ENCODE data around the gene SH3BGRL3.
"Not testable (repeated sequence)": the region's sequence is repeated elsewhere in the genome, so short reads cannot be mapped to it uniquely, and the experiment has no call there.

Gene SH3BGRL3

GRCh38 chr1:26321315-26322041 is 41.6 kb downstream of the SH3BGRL3 start:
- whole genome bisulfite sequencing: 44% methylated on average over 15 of the region's 16 CpGs
- Histone ChIP-seq H3K9ac (ENCODE audit: low read depth, low read length) (no peak overlapping the region), H3K9me3 (ENCODE audit: insufficient read depth, low read depth, low read length) (no peaks in the 10 kb centered on the region), H3K36me3 (ENCODE audit: insufficient read depth, low read length) (peaks cover 37% of the 10 kb centered on the region), H3K4me1 (ENCODE audit: insufficient read depth, low read length) (peaks cover 9% of the 10 kb centered on the region), H3K27ac (ENCODE audit: low read depth, low read length) (no peak overlapping the region), H3K27me3 (ENCODE audit: insufficient read depth, low read length) (no peaks in the 10 kb centered on the region), H3K4me3 (ENCODE audit: low read length) (no peak overlapping the region)

- no peak overlapping the region for H3K9ac ChIP-seq (ENCODE audit: low read depth, low read length)
- no peaks in the 10 kb centered on the region for H3K27me3 ChIP-seq (ENCODE audit: insufficient read depth, low read length)
- no peak overlapping the region for H3K4me3 ChIP-seq (ENCODE audit: low read length)
- peaks cover 41% of the 10 kb centered on the region for H3K36me3 ChIP-seq (ENCODE audit: insufficient read depth, low read length)
- no peak overlapping the region for H3K27ac ChIP-seq (ENCODE audit: low read depth, low read length)
- WGBS: 88% methylated on average over 10 of the region's 10 CpGs
- H3K9me3 ChIP-seq (ENCODE audit: insufficient read depth, low read depth, low read length): no peaks in the 10 kb centered on the region
- H3K4me1 ChIP-seq (ENCODE audit: insufficient read depth, low read length): peaks cover 9% of the 10 kb centered on the region
Observed at GRCh38 chr1:26322042-26322331, 42.1 kb downstream of the SH3BGRL3 start.

- Histone ChIP-seq H3K27me3 (ENCODE audit: insufficient read depth, low read length) (no peaks in the 10 kb centered on the region), H3K27ac (ENCODE audit: low read depth, low read length) (no peak overlapping the region), H3K4me3 (ENCODE audit: low read length) (no peak overlapping the region), H3K9ac (ENCODE audit: low read depth, low read length) (no peak overlapping the region), H3K4me1 (ENCODE audit: insufficient read depth, low read length) (no peaks in the 10 kb centered on the region), H3K36me3 (ENCODE audit: insufficient read depth, low read length) (peaks cover 41% of the 10 kb centered on the region), H3K9me3 (ENCODE audit: insufficient read depth, low read depth, low read length) (no peaks in the 10 kb centered on the region)
- 95% methylated on average over 2 of the region's 2 CpGs for WGBS
Observed at GRCh38 chr1:26323382-26323781, 43.5 kb downstream of the SH3BGRL3 start.

GRCh38 chr1:26324550-26324949 is 44.7 kb downstream of the SH3BGRL3 start:
- H3K9me3 ChIP-seq (ENCODE audit: insufficient read depth, low read depth, low read length): no peaks in the 10 kb centered on the region
- H3K36me3 ChIP-seq (ENCODE audit: insufficient read depth, low read length): peaks cover 41% of the 10 kb centered on the region
- 92% methylated on average over 3 of the region's 3 CpGs for WGBS
- H3K4me1 ChIP-seq (ENCODE audit: insufficient read depth, low read length): no peaks in the 10 kb centered on the region
- no peak overlapping the region for H3K27ac ChIP-seq (ENCODE audit: low read depth, low read length)
- H3K4me3 ChIP-seq (ENCODE audit: low read length): no peak overlapping the region
- H3K9ac ChIP-seq (ENCODE audit: low read depth, low read length): no peak overlapping the region
- H3K27me3 ChIP-seq (ENCODE audit: insufficient read depth, low read length): no peaks in the 10 kb centered on the region

- H3K4me1 ChIP-seq (ENCODE audit: insufficient read depth, low read length): no peaks in the 10 kb centered on the region
- no peaks in the 10 kb centered on the region for H3K9me3 ChIP-seq (ENCODE audit: insufficient read depth, low read depth, low read length)
- H3K36me3 ChIP-seq (ENCODE audit: insufficient read depth, low read length): peaks cover 49% of the 10 kb centered on the region
- no peak overlapping the region for H3K9ac ChIP-seq (ENCODE audit: low read depth, low read length)
- H3K4me3 ChIP-seq (ENCODE audit: low read length): no peak overlapping the region
- H3K27me3 ChIP-seq (ENCODE audit: insufficient read depth, low read length): no peaks in the 10 kb centered on the region
- 83% methylated on average over 8 of the region's 8 CpGs for WGBS
- no peak overlapping the region for H3K27ac ChIP-seq (ENCODE audit: low read depth, low read length)
Observed at GRCh38 chr1:26327956-26328362, 48.1 kb downstream of the SH3BGRL3 start.

GRCh38 chr1:26328597-26328996 is 48.7 kb downstream of the SH3BGRL3 start:
- 84% methylated on average over 8 of the region's 8 CpGs for WGBS
- Histone ChIP-seq H3K9me3 (ENCODE audit: insufficient read depth, low read depth, low read length) (no peaks in the 10 kb centered on the region), H3K36me3 (ENCODE audit: insufficient read depth, low read length) (peaks cover 43% of the 10 kb centered on the region), H3K27ac (ENCODE audit: low read depth, low read length) (no peak overlapping the region), H3K27me3 (ENCODE audit: insufficient read depth, low read length) (no peaks in the 10 kb centered on the region), H3K4me1 (ENCODE audit: insufficient read depth, low read length) (no peaks in the 10 kb centered on the region), H3K4me3 (ENCODE audit: low read length) (no peak overlapping the region), H3K9ac (ENCODE audit: low read depth, low read length) (no peak overlapping the region)

- not testable (repeated sequence) for H3K27ac ChIP-seq (ENCODE audit: low read depth, low read length); H3K27me3 ChIP-seq (ENCODE audit: insufficient read depth, low read length); H3K9me3 ChIP-seq (ENCODE audit: insufficient read depth, low read depth, low read length); H3K4me1 ChIP-seq (ENCODE audit: insufficient read depth, low read length); H3K9ac ChIP-seq (ENCODE audit: low read depth, low read length); H3K4me3 ChIP-seq (ENCODE audit: low read length)
- 98% methylated on average over 4 of the region's 4 CpGs for WGBS
- H3K36me3 ChIP-seq (ENCODE audit: insufficient read depth, low read length): peaks cover 35% of the 10 kb centered on the region
Observed at GRCh38 chr1:26329380-26329779, 49.5 kb downstream of the SH3BGRL3 start.

GRCh38 chr1:26330276-26330675 is 50.4 kb downstream of the SH3BGRL3 start:
- H3K27me3 ChIP-seq (ENCODE audit: insufficient read depth, low read length): no peaks in the 10 kb centered on the region
- peaks cover 5% of the 10 kb centered on the region for H3K4me1 ChIP-seq (ENCODE audit: insufficient read depth, low read length)
- H3K27ac ChIP-seq (ENCODE audit: low read depth, low read length): no peak overlapping the region
- WGBS: 97% methylated on average over 5 of the region's 5 CpGs
- H3K9me3 ChIP-seq (ENCODE audit: insufficient read depth, low read depth, low read length): no peaks in the 10 kb centered on the region
- peaks cover 27% of the 10 kb centered on the region for H3K36me3 ChIP-seq (ENCODE audit: insufficient read depth, low read length)
- no peak overlapping the region for H3K9ac ChIP-seq (ENCODE audit: low read depth, low read length)
- no peak overlapping the region for H3K4me3 ChIP-seq (ENCODE audit: low read length)
